ENCODE measurements around the gene SOX5.

DNA sequence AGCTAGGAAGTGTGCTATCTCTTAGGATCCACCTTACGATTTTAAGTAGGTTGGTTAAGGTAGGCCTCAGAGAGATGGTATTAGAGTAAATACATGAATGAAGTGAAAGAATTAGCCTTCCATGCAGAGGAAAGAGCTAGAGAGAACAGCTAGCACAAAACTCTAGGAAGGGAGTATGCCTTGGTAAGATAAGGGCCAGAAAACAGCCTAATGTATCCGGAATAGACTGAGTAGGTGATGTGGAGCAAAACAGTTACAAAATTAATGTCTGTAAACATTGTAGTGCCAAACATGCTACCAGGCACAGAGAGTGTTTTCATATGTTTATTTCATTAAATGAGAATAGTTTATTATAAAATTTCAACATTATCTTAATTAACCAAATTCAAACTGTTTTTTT is 315.1 kb downstream of the SOX5 start:
- TF ChIP-seq POLR2A (IDR thresholded peaks at IDR 0.05) (no peak), POLR2AphosphoS5 (IDR thresholded peaks at IDR 0.05) (no peak), EP300 (IDR thresholded peaks at IDR 0.05) (no peak)
- TF ChIP-seq, protein P1, sequence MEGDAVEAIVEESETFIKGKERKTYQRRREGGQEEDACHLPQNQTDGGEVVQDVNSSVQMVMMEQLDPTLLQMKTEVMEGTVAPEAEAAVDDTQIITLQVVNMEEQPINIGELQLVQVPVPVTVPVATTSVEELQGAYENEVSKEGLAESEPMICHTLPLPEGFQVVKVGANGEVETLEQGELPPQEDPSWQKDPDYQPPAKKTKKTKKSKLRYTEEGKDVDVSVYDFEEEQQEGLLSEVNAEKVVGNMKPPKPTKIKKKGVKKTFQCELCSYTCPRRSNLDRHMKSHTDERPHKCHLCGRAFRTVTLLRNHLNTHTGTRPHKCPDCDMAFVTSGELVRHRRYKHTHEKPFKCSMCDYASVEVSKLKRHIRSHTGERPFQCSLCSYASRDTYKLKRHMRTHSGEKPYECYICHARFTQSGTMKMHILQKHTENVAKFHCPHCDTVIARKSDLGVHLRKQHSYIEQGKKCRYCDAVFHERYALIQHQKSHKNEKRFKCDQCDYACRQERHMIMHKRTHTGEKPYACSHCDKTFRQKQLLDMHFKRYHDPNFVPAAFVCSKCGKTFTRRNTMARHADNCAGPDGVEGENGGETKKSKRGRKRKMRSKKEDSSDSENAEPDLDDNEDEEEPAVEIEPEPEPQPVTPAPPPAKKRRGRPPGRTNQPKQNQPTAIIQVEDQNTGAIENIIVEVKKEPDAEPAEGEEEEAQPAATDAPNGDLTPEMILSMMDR (IDR thresholded peaks at IDR 0.05), result no peak

Measured in sigmoid colon (tissue), 4 donors.